ENCODE measurements around the gene PRDM5. TPM values are rescaled to one million over a fixed set of nuclear protein-coding genes. Genes with fewer than 3 reads are reported as not detected.

Gene PRDM5
- total RNA-seq, 1 experiment from 2014 or later, result 6.4 TPM

DNA sequence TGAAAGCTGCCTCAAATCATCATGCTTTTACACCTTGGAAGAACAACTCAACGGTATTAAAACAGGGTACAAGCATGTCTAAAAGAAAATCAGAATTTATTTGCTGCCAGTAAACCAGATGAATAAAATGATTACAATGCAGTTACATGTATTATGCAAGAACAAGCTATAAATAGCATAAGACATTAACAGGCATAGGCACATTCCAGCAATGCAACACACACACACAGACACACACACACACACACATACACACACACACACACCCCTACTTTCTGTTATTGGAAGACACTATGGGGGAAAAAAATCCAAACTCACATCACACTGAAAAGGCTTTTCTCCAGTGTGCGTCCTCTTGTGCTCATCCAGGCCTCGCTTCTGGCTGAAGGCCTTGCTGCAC is 212.5 kb downstream of the PRDM5 start:
- no peak for DNase-seq (ENCODE audit: low read depth)

GRCh38 chr4:120704538-120704937 is 218.0 kb downstream of the PRDM5 start:
- DNase-seq (ENCODE audit: low read depth), result no peak

DNA sequence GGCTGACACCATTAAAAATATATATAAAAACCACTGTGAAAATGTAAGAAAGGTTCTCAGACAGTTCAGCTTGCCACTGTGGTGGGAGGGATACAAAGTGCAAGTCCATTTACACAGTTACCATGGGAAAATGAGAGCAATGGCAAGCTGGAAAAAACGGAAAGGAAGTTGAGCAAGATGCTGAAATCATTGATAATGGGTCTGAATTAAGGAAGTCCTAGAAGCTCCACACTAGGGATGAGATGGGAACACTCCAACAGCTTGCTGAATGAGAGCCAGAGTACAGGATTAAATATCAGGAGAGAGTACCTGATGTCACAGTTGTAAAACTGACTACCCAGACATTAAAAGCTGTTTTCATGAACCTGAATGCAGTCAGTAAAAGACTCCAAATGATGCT is 218.6 kb downstream of the PRDM5 start:
- no peak for DNase-seq (ENCODE audit: low read depth)

DNA sequence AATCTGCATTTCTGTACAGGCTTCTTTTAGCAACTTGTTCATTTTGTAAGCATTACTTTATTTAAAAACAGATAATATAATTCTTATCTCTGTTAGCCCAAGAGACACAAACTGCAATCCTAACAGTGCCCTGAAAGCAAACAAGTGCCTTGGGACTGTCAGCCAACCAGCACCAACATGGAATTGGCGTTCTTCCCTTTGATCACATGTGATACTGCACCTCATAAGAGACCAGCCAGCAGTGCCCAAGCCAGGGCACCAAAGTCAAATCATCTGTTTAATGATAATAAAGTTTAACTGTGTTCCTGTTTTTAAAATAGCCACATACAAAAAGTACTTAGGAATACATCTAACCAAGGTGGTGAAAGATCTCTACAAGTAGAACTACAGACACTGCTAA is 223.2 kb downstream of the PRDM5 start:
- no peak for DNase-seq (ENCODE audit: low read depth)

DNA sequence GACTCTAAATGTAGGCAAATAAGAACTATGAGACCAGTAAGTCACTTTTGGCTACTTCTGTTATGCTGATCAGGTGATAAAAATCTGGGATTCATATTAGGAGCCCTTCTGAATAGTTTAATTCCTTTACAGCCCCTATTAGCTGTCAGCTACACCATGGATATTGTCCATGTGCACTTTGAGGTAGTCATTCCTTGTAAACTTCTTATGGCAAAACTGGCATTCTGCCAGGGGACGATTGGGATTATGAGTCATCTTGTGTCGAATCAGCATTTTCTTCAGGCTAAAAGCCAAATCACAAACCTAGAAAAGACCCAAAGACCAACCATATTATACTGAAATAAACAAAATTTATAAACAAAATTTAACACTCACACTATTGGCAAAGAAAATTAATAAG is 227.6 kb downstream of the PRDM5 start:
- peak; percentile 78 for DNase-seq (ENCODE audit: low read depth)

DNA sequence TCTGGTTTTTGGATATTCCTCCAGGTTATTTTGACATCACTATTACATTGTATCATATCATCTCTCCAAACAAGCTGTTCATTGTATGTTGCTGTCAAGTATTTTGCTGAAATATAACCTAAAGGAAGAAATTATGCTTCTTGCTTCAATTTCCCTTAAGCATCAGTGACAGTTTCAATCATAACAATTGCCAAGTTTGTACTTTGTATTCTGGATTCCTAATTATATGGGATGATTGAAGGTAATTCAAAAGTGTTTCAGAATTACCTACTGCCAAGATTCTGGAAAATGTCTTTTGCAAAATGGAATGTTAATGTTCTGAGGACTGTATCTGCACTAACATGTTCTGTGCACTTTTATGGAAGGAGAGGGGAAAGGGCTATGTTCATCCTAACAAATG is 228.7 kb downstream of the PRDM5 start:
- DNase-seq (ENCODE audit: low read depth), result no peak

DNA sequence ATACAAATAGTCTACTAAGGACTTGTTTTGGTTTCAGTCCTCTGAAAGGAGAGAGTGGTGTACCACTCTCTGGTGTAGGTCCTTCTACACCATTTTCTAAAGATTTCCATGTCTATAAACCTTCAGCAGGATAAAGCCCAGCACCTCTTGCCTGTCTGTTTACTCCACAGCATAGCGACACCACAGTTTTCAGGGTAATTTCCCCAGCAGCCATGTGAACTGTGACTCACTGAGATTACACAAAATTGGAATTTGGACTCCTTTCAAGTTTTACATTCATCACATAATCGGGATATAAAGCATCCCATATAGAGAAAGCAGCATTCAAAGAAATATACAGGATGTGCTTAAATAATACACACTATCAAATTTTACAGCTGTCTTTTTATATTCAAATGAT is 229.6 kb downstream of the PRDM5 start:
- peak; percentile 80 for DNase-seq (ENCODE audit: low read depth)

DNA sequence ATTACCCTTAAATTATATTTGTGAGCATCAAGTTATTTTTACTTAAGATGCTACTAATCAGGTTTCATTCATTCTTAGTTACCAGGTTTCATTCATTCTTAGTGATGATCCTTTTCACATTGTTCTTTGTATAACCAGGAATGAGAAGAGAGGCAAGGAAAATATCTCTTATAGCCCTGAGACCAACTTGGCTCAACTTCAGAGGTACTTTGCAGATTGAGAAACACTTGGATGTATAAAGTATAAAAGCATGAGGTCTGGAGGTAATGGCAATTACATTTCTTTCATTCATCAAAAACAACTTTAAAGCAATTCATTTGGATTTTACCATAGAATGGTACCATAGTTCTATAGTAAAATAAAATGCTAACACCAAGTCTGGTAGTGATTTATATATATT is 231.0 kb downstream of the PRDM5 start:
- no peak for DNase-seq (ENCODE audit: low read depth)

DNA sequence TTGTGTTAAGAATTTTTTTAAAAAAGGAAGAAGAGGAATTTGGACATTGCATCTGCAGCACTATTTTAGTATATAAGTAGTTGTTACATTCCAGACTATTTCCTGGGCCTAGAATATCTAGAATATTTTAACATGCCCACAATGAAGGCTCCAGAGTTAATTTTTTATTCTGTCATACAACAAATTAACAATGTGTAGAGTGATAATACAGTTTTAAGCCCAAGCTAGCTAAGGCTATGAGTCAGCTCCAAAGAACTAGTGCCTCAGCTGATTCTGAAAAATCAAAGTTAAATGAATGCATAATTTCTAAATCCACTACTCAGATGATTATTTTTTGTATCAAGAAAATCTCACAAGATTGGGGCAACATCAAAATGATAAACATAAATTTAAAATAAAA is 231.4 kb downstream of the PRDM5 start:
- DNase-seq (ENCODE audit: low read depth), result no peak

- no peak for DNase-seq (ENCODE audit: low read depth)
Observed at GRCh38 chr4:120688791-120689190, 233.7 kb downstream of the PRDM5 start.

GRCh38 chr4:120685756-120686278 is 236.7 kb downstream of the PRDM5 start:
- no peak for DNase-seq (ENCODE audit: low read depth)

- DNase-seq (ENCODE audit: low read depth), result peak; percentile 25
Observed at GRCh38 chr4:120683897-120684540, 238.5 kb downstream of the PRDM5 start.

DNA sequence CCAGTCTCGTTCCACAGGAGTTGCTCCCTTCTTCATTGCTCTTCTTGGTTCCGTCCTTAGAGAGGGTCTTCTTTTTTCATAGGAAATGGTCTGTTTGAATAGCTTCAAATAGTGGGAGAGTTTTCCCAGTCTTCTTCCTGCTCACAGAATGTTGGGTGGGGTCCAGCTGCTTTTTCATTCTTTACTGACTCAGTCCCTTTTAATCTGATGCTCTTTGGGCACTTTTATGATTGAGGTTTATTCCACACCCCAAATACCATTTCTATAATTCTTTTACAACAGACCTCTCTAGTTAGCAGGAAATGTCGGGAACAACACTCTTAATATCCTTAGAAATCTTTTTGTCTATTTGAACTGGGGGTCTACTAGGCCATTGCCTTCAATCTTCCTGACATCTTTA is 239.5 kb downstream of the PRDM5 start:
- peak; percentile 45 for DNase-seq (ENCODE audit: low read depth)

DNA sequence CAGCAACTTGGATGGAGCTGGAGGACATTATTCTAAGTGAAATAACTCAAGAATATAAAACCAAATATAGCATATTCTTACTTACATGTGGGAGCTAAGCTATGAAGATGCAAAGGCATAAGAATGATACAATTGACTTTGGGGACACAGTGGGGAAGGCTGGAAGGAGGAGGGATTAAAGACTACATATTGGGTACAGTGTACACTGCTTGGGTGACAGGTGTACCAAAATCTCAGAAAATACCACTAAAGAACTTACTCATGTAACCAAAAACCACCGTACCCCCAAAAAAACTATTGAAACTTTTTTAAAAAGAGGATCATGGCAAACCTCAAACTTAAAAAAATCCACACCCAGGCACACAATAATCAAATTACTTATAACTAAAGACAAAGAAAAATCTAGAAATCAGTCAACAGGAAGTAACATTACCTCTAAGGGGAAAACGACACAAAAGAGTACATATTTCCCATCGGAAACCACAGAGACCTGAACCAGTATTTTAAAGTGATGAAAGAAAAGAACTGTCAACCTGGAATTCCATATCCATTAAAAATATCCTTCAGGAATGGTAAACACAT is 241.8 kb downstream of the PRDM5 start:
- no peak for DNase-seq (ENCODE audit: low read depth)

DNA sequence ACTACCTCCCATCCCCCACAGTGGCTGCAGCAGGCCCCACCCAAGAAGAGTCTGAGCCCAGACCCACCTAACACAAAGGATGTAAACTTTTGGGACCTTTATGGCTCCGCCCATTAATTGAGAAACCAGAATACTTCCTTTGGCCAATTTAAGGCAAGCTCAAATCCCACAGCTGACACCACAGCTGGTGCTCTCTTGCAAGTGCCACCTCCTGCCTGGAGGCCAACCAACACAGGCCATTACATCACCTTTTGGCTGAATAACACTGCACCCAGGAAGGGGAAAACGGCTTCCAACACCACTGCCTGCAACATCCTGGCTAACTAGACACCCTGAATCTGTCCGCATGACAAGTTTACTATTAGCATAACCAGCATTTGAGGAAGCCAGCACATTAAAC is 248.8 kb downstream of the PRDM5 start:
- DNase-seq (ENCODE audit: low read depth), result no peak

- DNase-seq (ENCODE audit: low read depth), result no peak
Observed at GRCh38 chr4:120672558-120673147, 249.9 kb downstream of the PRDM5 start.

DNA sequence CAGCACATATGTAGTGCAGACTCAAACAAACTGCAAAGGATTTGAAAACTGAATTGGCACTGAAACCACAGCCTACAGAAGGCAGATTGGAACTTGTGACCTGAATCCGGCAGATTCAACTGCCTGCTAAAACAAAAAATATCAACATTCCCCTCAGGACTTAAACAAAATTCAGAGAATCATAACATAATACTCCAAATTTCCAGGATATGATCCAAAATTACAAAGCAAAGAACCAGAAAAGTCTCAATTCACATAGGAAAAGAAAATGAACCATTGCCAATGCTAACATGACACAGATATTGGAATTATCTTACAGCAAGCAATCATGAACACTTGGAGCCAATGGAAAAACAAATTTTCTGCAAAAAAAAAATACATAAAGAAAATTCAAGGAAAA is 250.4 kb downstream of the PRDM5 start:
- no peak for DNase-seq (ENCODE audit: low read depth)

GRCh38 chr4:120671538-120671937 is 251.0 kb downstream of the PRDM5 start:
- DNase-seq (ENCODE audit: low read depth), result no peak

- no peak for DNase-seq (ENCODE audit: low read depth)
Observed at GRCh38 chr4:120667102-120667501, 255.4 kb downstream of the PRDM5 start.

- no peak for DNase-seq (ENCODE audit: low read depth)
Observed at GRCh38 chr4:120664851-120665250, 257.7 kb downstream of the PRDM5 start.

DNA sequence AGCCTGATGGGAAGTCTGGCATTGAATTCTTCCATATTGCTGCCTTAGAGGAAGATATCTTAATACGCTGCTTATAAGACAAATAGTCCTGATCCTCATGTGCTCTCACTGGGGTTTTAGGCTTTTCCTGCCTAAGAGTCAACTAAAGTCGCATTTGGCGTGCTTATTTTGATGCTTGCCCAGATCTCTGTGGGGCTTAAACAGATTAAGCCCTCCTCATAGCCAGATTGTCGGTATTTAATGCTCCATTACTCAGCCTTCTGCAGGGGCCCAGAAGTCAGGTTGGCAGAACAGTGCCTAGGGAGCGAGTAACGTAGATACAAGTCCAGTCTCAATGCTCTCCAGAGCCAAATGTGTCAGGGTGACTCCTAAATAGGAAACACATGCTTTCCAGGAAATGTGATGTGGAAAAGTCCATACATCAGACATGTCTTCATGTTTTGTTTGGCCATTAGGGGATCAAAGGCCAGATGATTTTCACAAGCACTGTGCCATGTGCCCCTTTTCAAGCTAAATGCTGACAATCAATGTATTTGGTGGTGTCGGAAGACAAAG is 262.8 kb downstream of the PRDM5 start:
- no peak for DNase-seq (ENCODE audit: low read depth)

DNA sequence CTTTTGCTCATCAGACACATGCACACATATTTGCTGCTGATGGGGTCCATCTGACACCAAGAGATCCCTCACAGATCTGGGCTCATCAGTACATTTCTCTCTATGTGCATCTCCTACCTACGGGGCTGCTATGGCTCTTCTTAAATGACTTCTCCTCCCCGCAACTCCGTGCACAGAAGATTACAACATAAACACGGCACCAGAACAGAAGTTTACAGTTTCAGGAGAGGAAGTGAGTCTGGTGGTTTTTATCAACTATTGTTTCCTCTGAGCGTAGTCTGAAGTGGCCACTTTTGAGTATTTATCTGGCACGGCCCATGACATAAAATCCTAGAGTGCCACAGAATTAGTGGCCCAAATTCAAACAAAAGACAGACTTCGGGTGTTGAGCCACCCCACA is 263.8 kb downstream of the PRDM5 start:
- DNase-seq (ENCODE audit: low read depth), result no peak

Measured in M059J (cell line).